OCI-LY7 (cell line): Measurements from ENCODE around the gene EDEM2. TPM values are rescaled to one million over a fixed set of nuclear protein-coding genes. Genes with fewer than 3 reads are reported as not detected.

ENCODE experiments used
- BruUV-seq: library from RNA; stranded (reverse); fragments of 400-500 nt; replicated peaks from 2 replicates; lab custom pipeline; 2021; lab: Mats Ljungman, UMichigan
- CTCF ChIA-PET: fragments of 300-600 bp; sonication (Branson Sonifier 250); formaldehyde crosslinking; loops from one replicate; lab custom pipeline; 2022; ENCODE audit warnings: antibody characterized with exemption; ENCODE audit not compliant: unreplicated experiment; lab: Charles Lee
- POLR2A ChIA-PET: fragments of 300-600 bp; sonication (Branson Sonifier 250); formaldehyde crosslinking; loops from one replicate; lab custom pipeline; 2022; ENCODE audit warnings: antibody characterized with exemption; lab: Charles Lee
- DNase-seq: peaks from one replicate; pipeline ENCODE4 v3.0.0-alpha.2; 2015; ENCODE audit warnings: low spot score
- H2AFZ ChIP-seq: fragments of 200-600 bp; sonication (generic), shearing (Covaris generic); 2 replicates; pipeline ENCODE4 v1.6.1; 2014; ENCODE audit warnings: mild to moderate bottlenecking, antibody characterized with exemption, low read length, moderate library complexity
- H3K27ac ChIP-seq: fragments of 200-600 bp; sonication (generic); 2 replicates; pipeline ENCODE4 v1.5.1; 2014; ENCODE audit warnings: mixed run types, low read depth, mild to moderate bottlenecking, moderate library complexity, low read length, inconsistent platforms; ENCODE audit not compliant: poor library complexity, severe bottlenecking
- H3K36me3 ChIP-seq: fragments of 200-600 bp; sonication (generic); 2 replicates; pipeline ENCODE4 v1.6.1; 2014; ENCODE audit warnings: mild to moderate bottlenecking, antibody characterized with exemption, low read length, moderate library complexity, mixed read lengths; ENCODE audit not compliant: insufficient read depth
- H3K4me1 ChIP-seq: fragments of 200-600 bp; sonication (generic); 2 replicates; pipeline ENCODE4 v1.5.1; 2014; ENCODE audit warnings: mild to moderate bottlenecking, low read length; ENCODE audit not compliant: insufficient read depth, poor library complexity, severe bottlenecking
- H3K4me2 ChIP-seq: fragments of 200-600 bp; sonication (generic); 2 replicates; pipeline ENCODE4 v1.6.1; 2014; ENCODE audit warnings: mild to moderate bottlenecking, low read length
- H3K4me3 ChIP-seq: fragments of 200-600 bp; sonication (generic); 2 replicates; pipeline ENCODE4 v1.5.1; 2014; ENCODE audit warnings: mild to moderate bottlenecking, low read depth, low read length; ENCODE audit not compliant: poor library complexity, severe bottlenecking
- H3K79me2 ChIP-seq: fragments of 200-600 bp; sonication (generic); 2 replicates; pipeline ENCODE4 v1.6.1; 2016; ENCODE audit warnings: low read depth, mild to moderate bottlenecking, low read length, moderate library complexity, mixed read lengths; ENCODE audit not compliant: insufficient read depth
- H3K9me2 ChIP-seq: fragments of 200-600 bp; sonication (generic); 2 replicates; pipeline ENCODE4 v1.6.1; 2016; ENCODE audit warnings: mild to moderate bottlenecking, low read length, mixed read lengths; ENCODE audit not compliant: insufficient read depth
- H3K9me3 ChIP-seq: fragments of 200-600 bp; sonication (generic); 2 replicates; pipeline ENCODE4 v1.6.1; 2014; ENCODE audit warnings: mild to moderate bottlenecking, mixed run types, low read length, mixed read lengths
- H4K20me1 ChIP-seq: fragments of 200-600 bp; sonication (generic); 2 replicates; pipeline ENCODE4 v1.6.1; 2014; ENCODE audit warnings: mild to moderate bottlenecking, antibody characterized with exemption, low read length, moderate library complexity, mixed read lengths; ENCODE audit not compliant: insufficient read depth
- CTCF ChIP-seq: fragments of 200-600 bp; sonication (generic); conservative IDR thresholded peaks from 2 replicates; pipeline ENCODE4 v1.5.1; 2014; ENCODE audit warnings: mild to moderate bottlenecking, antibody characterized with exemption, low read length, moderate library complexity, mixed read lengths
- EZH2phosphoT487 ChIP-seq: fragments of 200-600 bp; sonication (generic); IDR thresholded peaks from 2 replicates; pipeline ENCODE4 v1.6.1; 2018; ENCODE audit warnings: low read depth, borderline replicate concordance, mild to moderate bottlenecking, mixed run types, antibody characterized with exemption, low read length, moderate library complexity, mixed read lengths
- intact Hi-C: fragments of 100-400 bp; cut with micrococcal nuclease; formaldehyde crosslinking; loops from one replicate; pipeline ENCODE4 v1.10.0; 2022; ENCODE audit not compliant: unreplicated experiment
- total RNA-seq, 2 experiments: library from RNA; depleted of rRNA in 1 of 2; stranded (reverse); fragments of >200 nt in 1 of 2; shearing (Covaris generic) in 1 of 2; gene quantifications; 2 replicates each; pipeline ENCODE4 v1.2.3, GENCODE V29; 2014 to 2022

The EDEM2 gene
- total RNA-seq, 2 experiments from 2014 or later: 19.1 to 23.0 TPM

GRCh38 chr20:35156978-35157377 lies 9.8 kb upstream of the EDEM2 start:
- BruUV-seq: no TSS peak
- H3K36me3 ChIP-seq: no peaks in the 10 kb centered on the region
- no peaks in the 10 kb centered on the region for H3K9me3 ChIP-seq
- no peak for TF ChIP-seq EZH2phosphoT487
- no peak for TF ChIP-seq CTCF
- intact Hi-C loops: no loop called here
- H3K79me2 ChIP-seq: no peaks in the 10 kb centered on the region
- DNase-seq: no peak
- H3K9me2 ChIP-seq: no peaks in the 10 kb centered on the region
- H4K20me1 ChIP-seq: no peaks in the 10 kb centered on the region
- no peak overlapping the region for H3K27ac ChIP-seq
- POLR2A ChIA-PET: no interaction called here
- no peak overlapping the region for H2AFZ ChIP-seq
- no peak overlapping the region for H3K4me2 ChIP-seq
- no peaks in the 10 kb centered on the region for H3K4me1 ChIP-seq
- no peak overlapping the region for H3K4me3 ChIP-seq
- CTCF ChIA-PET: no interaction called here

GRCh38 chr20:35155936-35156335 lies 8.8 kb upstream of the EDEM2 start:
- Histone ChIP-seq H3K27ac (no peak overlapping the region), H2AFZ (no peak overlapping the region), H3K4me1 (no peaks in the 10 kb centered on the region), H3K36me3 (no peaks in the 10 kb centered on the region), H3K4me3 (no peak overlapping the region), H4K20me1 (no peaks in the 10 kb centered on the region), H3K79me2 (no peaks in the 10 kb centered on the region), H3K4me2 (no peak overlapping the region), H3K9me3 (no peaks in the 10 kb centered on the region), H3K9me2 (no peaks in the 10 kb centered on the region)
- POLR2A ChIA-PET: no interaction called here
- intact Hi-C loops: no loop called here
- TF ChIP-seq CTCF (no peak), EZH2phosphoT487 (no peak)
- CTCF ChIA-PET: no interaction called here
- no peak for DNase-seq
- no TSS peak for BruUV-seq

GRCh38 chr20:35151736-35152135 lies 4.6 kb upstream of the EDEM2 start:
- H3K27ac ChIP-seq: no peak overlapping the region
- H2AFZ ChIP-seq: no peak overlapping the region
- ChIA-PET POLR2A (no interaction called here), CTCF (no interaction called here)
- no peaks in the 10 kb centered on the region for H3K79me2 ChIP-seq
- no peak overlapping the region for H3K4me2 ChIP-seq
- H3K36me3 ChIP-seq: no peaks in the 10 kb centered on the region
- no peaks in the 10 kb centered on the region for H3K9me3 ChIP-seq
- H3K4me3 ChIP-seq: no peak overlapping the region
- TF ChIP-seq EZH2phosphoT487 (no peak), CTCF (no peak)
- no peaks in the 10 kb centered on the region for H3K9me2 ChIP-seq
- no TSS peak for BruUV-seq
- H3K4me1 ChIP-seq: peaks cover 7% of the 10 kb centered on the region
- no peak for DNase-seq
- intact Hi-C loops: no loop called here
- no peaks in the 10 kb centered on the region for H4K20me1 ChIP-seq
